H1 (cell line): ENCODE data around the gene RREB1. TPM values are rescaled to one million over a fixed set of nuclear protein-coding genes. Genes with fewer than 3 reads are reported as not detected.

Source experiments
- CTCF ChIP-seq, 3 experiments: IDR thresholded peaks; 1 replicate in 2 of 3; 2 replicates in 1 of 3; pipeline versions ENCODE4 v1.5.1 to v1.6.1; 2011; ENCODE audit warnings: low read length in 3 of 3, mild to moderate bottlenecking in 3 of 3, inconsistent platforms in 2 of 3, low read depth in 1 of 3, moderate library complexity in 1 of 3; ENCODE audit not compliant: insufficient read depth in 1 of 3; ENCODE audit errors: control extremely low read depth in 1 of 3
- GTF2F1 ChIP-seq: IDR thresholded peaks from 2 replicates; pipeline ENCODE4 v1.6.1; 2012; ENCODE audit warnings: low read depth, low read length, improper control_type of control experiment, borderline replicate concordance
- JUND ChIP-seq: IDR thresholded peaks from 2 replicates; pipeline ENCODE4 v1.6.1; 2011; ENCODE audit warnings: mild to moderate bottlenecking, improper control_type of control experiment, low read length
- MAFK ChIP-seq: IDR thresholded peaks from 2 replicates; pipeline ENCODE4 v1.6.1; 2012; ENCODE audit warnings: low read depth, mild to moderate bottlenecking, improper control_type of control experiment, low read length
- RAD21 ChIP-seq, 2 experiments: IDR thresholded peaks in 1 of 2; conservative IDR thresholded peaks in 1 of 2; 2 replicates each; pipeline ENCODE4 v1.6.1; 2011; ENCODE audit warnings: low read depth in 2 of 2, low read length in 2 of 2, improper control_type of control experiment in 1 of 2, inconsistent platforms in 1 of 2, mild to moderate bottlenecking in 1 of 2, moderate library complexity in 1 of 2
- TAF7 ChIP-seq: optimal IDR thresholded peaks from 2 replicates; pipeline ENCODE3; 2011; ENCODE audit warnings: low read depth, mild to moderate bottlenecking, inconsistent platforms, low read length, moderate library complexity, borderline replicate concordance
- USF2 ChIP-seq: IDR thresholded peaks from 2 replicates; pipeline ENCODE4 v1.6.1; 2011; ENCODE audit warnings: low read length, improper control_type of control experiment
- polyA plus RNA-seq, 7 experiments: library from polyadenylated mRNA; depleted of rRNA in 3 of 7; stranded (reverse) in 5 of 7; unstranded in 2 of 7; fragments of >200 nt in 5 of 7; fragments of 200-250 nt in 2 of 7; gene quantifications; 1 replicate in 5 of 7; 2 replicates in 1 of 7; 4 replicates in 1 of 7; pipeline versions ENCODE4 v1.2.1 to v1.2.3, GENCODE V29; 2011 to 2013; ENCODE audit warnings: missing spikeins in 2 of 7, mixed read lengths in 2 of 7
- total RNA-seq: library from RNA; stranded (reverse); fragmentation: NEBNext Ultra II Directional; extraction: Animal tissue kit (Norgen Biotek cat#: 25700); gene quantifications from 2 replicates; pipeline ENCODE4 v1.2.1, GENCODE V29; 2021

RREB1 gene
- total and polyA plus RNA-seq, 2 of the 8 experiments (the other 6 are each of a cell fraction or from before 2014, with no cell fraction given): 3.9 to 34.7 TPM

- TF ChIP-seq CTCF (IDR thresholded peaks at IDR 0.05; ENCODE audit: control extremely low read depth in 1 of 3, insufficient read depth in 1 of 3, low read depth in 1 of 3, low read length in 3 of 3): peak; percentile 46 to 65 (median 56); a peak in 3 of 4 replicates
- TF ChIP-seq USF2: no peak
- no peak for TF ChIP-seq JUND
- TF ChIP-seq TAF7: no peak
- peak; percentile 15 to 38; a peak in 1 of 4 replicates for TF ChIP-seq RAD21 (IDR thresholded peaks at IDR 0.05 in 1 of 2, conservative IDR thresholded peaks at IDR 0.05 in 1 of 2; ENCODE audit: low read depth in 2 of 2, low read length in 2 of 2)
- no peak for TF ChIP-seq MAFK
- TF ChIP-seq GTF2F1: no peak
Observed at GRCh38 chr6:7246401-7247178, 138.8 kb downstream of the RREB1 start (continued).
